C4-2B (cell line): ENCODE measurements around the gene SLC17A3.

ENCODE experiments used
- ZFX ChIP-seq: fragments of 450-650 bp; IDR thresholded peaks from 2 replicates; pipeline ENCODE4 v1.6.1; 2017
- TF ChIP-seq, protein P1 (sequence below): fragments of 450-650 bp; conservative IDR thresholded peaks from 2 replicates; pipeline ENCODE4 v1.5.1; 2017; ENCODE audit warnings: mild to moderate bottlenecking

DNA sequence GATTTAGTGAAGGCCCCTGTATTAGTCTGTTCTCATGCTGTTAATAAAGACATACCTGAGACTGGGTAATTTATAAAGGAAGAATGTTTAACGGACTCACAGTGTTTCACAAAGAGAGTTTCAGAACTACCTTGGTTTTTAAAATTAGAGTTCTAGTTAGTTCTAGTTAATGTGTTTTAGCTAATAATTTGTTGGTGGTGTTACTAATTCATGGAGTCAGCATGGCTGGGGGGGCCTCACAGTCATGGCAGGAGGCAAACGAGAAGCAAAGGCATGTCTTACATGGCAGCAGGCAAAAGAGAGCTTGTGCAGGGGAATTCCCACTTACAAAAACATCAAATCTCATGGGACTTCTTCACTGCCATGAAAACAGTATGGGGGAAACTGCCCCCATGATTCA, 12.0 kb upstream of the SLC17A3 start:
- TF ChIP-seq, protein P1, sequence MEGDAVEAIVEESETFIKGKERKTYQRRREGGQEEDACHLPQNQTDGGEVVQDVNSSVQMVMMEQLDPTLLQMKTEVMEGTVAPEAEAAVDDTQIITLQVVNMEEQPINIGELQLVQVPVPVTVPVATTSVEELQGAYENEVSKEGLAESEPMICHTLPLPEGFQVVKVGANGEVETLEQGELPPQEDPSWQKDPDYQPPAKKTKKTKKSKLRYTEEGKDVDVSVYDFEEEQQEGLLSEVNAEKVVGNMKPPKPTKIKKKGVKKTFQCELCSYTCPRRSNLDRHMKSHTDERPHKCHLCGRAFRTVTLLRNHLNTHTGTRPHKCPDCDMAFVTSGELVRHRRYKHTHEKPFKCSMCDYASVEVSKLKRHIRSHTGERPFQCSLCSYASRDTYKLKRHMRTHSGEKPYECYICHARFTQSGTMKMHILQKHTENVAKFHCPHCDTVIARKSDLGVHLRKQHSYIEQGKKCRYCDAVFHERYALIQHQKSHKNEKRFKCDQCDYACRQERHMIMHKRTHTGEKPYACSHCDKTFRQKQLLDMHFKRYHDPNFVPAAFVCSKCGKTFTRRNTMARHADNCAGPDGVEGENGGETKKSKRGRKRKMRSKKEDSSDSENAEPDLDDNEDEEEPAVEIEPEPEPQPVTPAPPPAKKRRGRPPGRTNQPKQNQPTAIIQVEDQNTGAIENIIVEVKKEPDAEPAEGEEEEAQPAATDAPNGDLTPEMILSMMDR, result no peak
- TF ChIP-seq ZFX, result no peak
